Measurements from ENCODE around the gene PRSS57.

Gene PRSS57

GRCh38 chr19:652467-653389, 42.5 kb downstream of the PRSS57 start:
- Histone ChIP-seq H3K36me3 (ENCODE audit: low read depth) (peaks cover 50% of the 10 kb centered on the region), H3K4me3 (ENCODE audit: severe bottlenecking) (no peak overlapping the region), H3K27ac (ENCODE audit: poor library complexity, severe bottlenecking) (no peak overlapping the region), H3K4me1 (ENCODE audit: insufficient read depth, poor library complexity, severe bottlenecking) (no peaks in the 10 kb centered on the region), H3K27me3 (ENCODE audit: insufficient read depth, poor library complexity, severe bottlenecking) (no peaks in the 10 kb centered on the region), H3K9me3 (ENCODE audit: severe bottlenecking) (no peaks in the 10 kb centered on the region)
- ATAC-seq (ENCODE audit: low read depth) (no peak), DNase-seq (ENCODE audit: low spot score) (no peak)
- no peak for TF ChIP-seq CTCF (IDR thresholded peaks at IDR 0.05; ENCODE audit: poor library complexity, severe bottlenecking)

- Histone ChIP-seq H3K4me1 (ENCODE audit: insufficient read depth, poor library complexity, severe bottlenecking) (no peaks in the 10 kb centered on the region), H3K9me3 (ENCODE audit: severe bottlenecking) (no peaks in the 10 kb centered on the region), H3K27me3 (ENCODE audit: insufficient read depth, poor library complexity, severe bottlenecking) (no peaks in the 10 kb centered on the region), H3K27ac (ENCODE audit: poor library complexity, severe bottlenecking) (no peak overlapping the region), H3K36me3 (ENCODE audit: low read depth) (peaks cover 52% of the 10 kb centered on the region), H3K4me3 (ENCODE audit: severe bottlenecking) (no peak overlapping the region)
- no peak for DNase-seq (ENCODE audit: low spot score)
- no peak for ATAC-seq (ENCODE audit: low read depth)
- TF ChIP-seq CTCF (IDR thresholded peaks at IDR 0.05; ENCODE audit: poor library complexity, severe bottlenecking): no peak
Observed at GRCh38 chr19:651991-652390, 43.3 kb downstream of the PRSS57 start.

GRCh38 chr19:651114-651818, 44.0 kb downstream of the PRSS57 start:
- Histone ChIP-seq H3K4me1 (ENCODE audit: insufficient read depth, poor library complexity, severe bottlenecking) (no peaks in the 10 kb centered on the region), H3K27ac (ENCODE audit: poor library complexity, severe bottlenecking) (no peak overlapping the region), H3K27me3 (ENCODE audit: insufficient read depth, poor library complexity, severe bottlenecking) (no peaks in the 10 kb centered on the region), H3K4me3 (ENCODE audit: severe bottlenecking) (no peak overlapping the region), H3K36me3 (ENCODE audit: low read depth) (peaks cover 47% of the 10 kb centered on the region), H3K9me3 (ENCODE audit: severe bottlenecking) (no peaks in the 10 kb centered on the region)
- no peak for DNase-seq (ENCODE audit: low spot score)
- no peak for TF ChIP-seq CTCF (IDR thresholded peaks at IDR 0.05; ENCODE audit: poor library complexity, severe bottlenecking)
- no peak for ATAC-seq (ENCODE audit: low read depth)

- no peak for DNase-seq (ENCODE audit: low spot score)
- no peak for ATAC-seq (ENCODE audit: low read depth)
- no peaks in the 10 kb centered on the region for H3K9me3 ChIP-seq (ENCODE audit: severe bottlenecking)
- H3K4me3 ChIP-seq (ENCODE audit: severe bottlenecking): no peak overlapping the region
- no peak for TF ChIP-seq CTCF (IDR thresholded peaks at IDR 0.05; ENCODE audit: poor library complexity, severe bottlenecking)
- no peaks in the 10 kb centered on the region for H3K4me1 ChIP-seq (ENCODE audit: insufficient read depth, poor library complexity, severe bottlenecking)
- H3K27ac ChIP-seq (ENCODE audit: poor library complexity, severe bottlenecking): no peak overlapping the region
- peaks cover 42% of the 10 kb centered on the region for H3K36me3 ChIP-seq (ENCODE audit: low read depth)
- no peaks in the 10 kb centered on the region for H3K27me3 ChIP-seq (ENCODE audit: insufficient read depth, poor library complexity, severe bottlenecking)
Observed at GRCh38 chr19:650121-650520, 45.1 kb downstream of the PRSS57 start.

Measured in RWPE2 (cell line).